Panc1 (cell line): Measurements from ENCODE around the gene SMCO3. TPM values are rescaled to one million over a fixed set of nuclear protein-coding genes. Genes with fewer than 3 reads are reported as not detected.

ENCODE experiments used
- ATAC-seq: fragments of 200-7000 bp; cut with Tn5 transposase; 2 replicates; pipeline ENCODE4 v1.9.1; 2020; ENCODE audit warnings: mild to moderate bottlenecking, moderate library complexity
- BruUV-seq: library from RNA; stranded (reverse); fragments of 400-500 nt; replicated peaks from 2 replicates; lab custom pipeline; 2021; lab: Mats Ljungman, UMichigan
- CTCF ChIA-PET: fragments of 300-600 bp; sonication (Branson Sonifier 250); formaldehyde crosslinking; loops from one replicate; lab custom pipeline; 2022; ENCODE audit warnings: antibody characterized with exemption; lab: Charles Lee
- POLR2A ChIA-PET: fragments of 300-600 bp; sonication (Branson Sonifier 250); formaldehyde crosslinking; loops from one replicate; lab custom pipeline; 2022; ENCODE audit warnings: antibody characterized with exemption; lab: Charles Lee
- DNase-seq: peaks from one replicate; pipeline ENCODE4 v3.0.0-alpha.2; 2010; ENCODE audit warnings: low read depth, low spot score
- H3K27ac ChIP-seq: 2 replicates; pipeline ENCODE4 v1.5.1; 2011; ENCODE audit warnings: mild to moderate bottlenecking, low read length, inconsistent platforms
- H3K27me3 ChIP-seq: fragments of 200-500 bp; sonication (Bioruptor generic); 2 replicates; pipeline ENCODE4 v1.6.0; 2014; ENCODE audit warnings: low read length, inconsistent platforms; ENCODE audit not compliant: control insufficient read depth, insufficient read depth
- H3K36me3 ChIP-seq: fragments of 200-500 bp; sonication (Bioruptor generic); 2 replicates; pipeline ENCODE4 v1.5.1; 2014; ENCODE audit warnings: inconsistent platforms, mild to moderate bottlenecking, low read length, moderate library complexity; ENCODE audit not compliant: control insufficient read depth, insufficient read depth
- H3K4me1 ChIP-seq: 2 replicates; pipeline ENCODE4 v1.5.1; 2011; ENCODE audit warnings: inconsistent platforms, mild to moderate bottlenecking, low read length, moderate library complexity; ENCODE audit not compliant: control insufficient read depth, insufficient read depth
- H3K4me3 ChIP-seq, 2 experiments: 2 replicates each; pipeline ENCODE4 v1.5.1; 2011 to 2012; ENCODE audit warnings: low read depth in 2 of 2, low read length in 2 of 2, mild to moderate bottlenecking in 2 of 2, inconsistent platforms in 1 of 2, moderate library complexity in 1 of 2
- H3K9me3 ChIP-seq: fragments of 200-500 bp; sonication (Bioruptor generic); 2 replicates; pipeline ENCODE4 v1.5.1; 2014; ENCODE audit warnings: low read depth, mild to moderate bottlenecking, inconsistent platforms, low read length, moderate library complexity; ENCODE audit not compliant: control insufficient read depth, insufficient read depth
- CTCF ChIP-seq: fragments of 450-650 bp; IDR thresholded peaks from 2 replicates; pipeline ENCODE4 v1.5.1; 2017; ENCODE audit warnings: mild to moderate bottlenecking
- POLR2AphosphoS5 ChIP-seq: IDR thresholded peaks from 2 replicates; pipeline ENCODE4 v1.6.1; 2012; ENCODE audit warnings: mild to moderate bottlenecking, low read depth, low read length, moderate library complexity
- REST ChIP-seq, 2 experiments: IDR thresholded peaks; 2 replicates each; pipeline ENCODE4 v1.6.1; 2011 to 2012; ENCODE audit warnings: low read depth in 2 of 2, control low read depth in 1 of 2, low read length in 1 of 2, mild to moderate bottlenecking in 1 of 2, moderate library complexity in 1 of 2; ENCODE audit not compliant: insufficient read depth in 1 of 2
- SIN3A ChIP-seq: IDR thresholded peaks from 2 replicates; pipeline ENCODE4 v1.6.1; 2012; ENCODE audit warnings: low read depth, mild to moderate bottlenecking, low read length, moderate library complexity, borderline replicate concordance; ENCODE audit not compliant: insufficient read depth
- TCF7L2 ChIP-seq: IDR thresholded peaks from 2 replicates; pipeline ENCODE4 v1.6.1; 2011; ENCODE audit warnings: mild to moderate bottlenecking, low read depth, low read length, inconsistent platforms
- in situ Hi-C: cut with HindIII; loops from 2 replicates; pipeline ENCODE4 v1.10.0; 2016; ENCODE audit warnings: low sequenced_read_pairs, low pct_unique_long_range_greater_than_20kb
- intact Hi-C: fragments of 100-400 bp; cut with micrococcal nuclease; formaldehyde crosslinking; loops from one replicate; pipeline ENCODE4 v1.10.0; 2022; ENCODE audit not compliant: unreplicated experiment
- total RNA-seq: library from RNA; stranded (reverse); gene quantifications from one replicate; pipeline ENCODE4 v1.2.1, GENCODE V29; 2021; ENCODE audit not compliant: unreplicated experiment

SMCO3 gene
- total RNA-seq, 1 experiment from 2014 or later = not detected

- Histone ChIP-seq H3K9me3 (no peaks in the 10 kb centered on the region), H3K27me3 (no peaks in the 10 kb centered on the region), H3K4me3 (peak overlapping the region; percentile 94 to 98), H3K4me1 (no peaks in the 10 kb centered on the region; the same call in 1 of the 2 replicates), H3K27ac (peak overlapping the region; percentile 91), H3K36me3 (peaks cover 30% of the 10 kb centered on the region)
- BruUV-seq = no TSS peak
- intact Hi-C loops = no loop called here
- TF ChIP-seq REST (IDR thresholded peaks at IDR 0.05; ENCODE audit: insufficient read depth in 1 of 2, low read depth in 2 of 2, low read length in 1 of 2) (no peak), SIN3A (no peak)
- ChIA-PET POLR2A (interaction anchor here (0.6 to 0.7 kb wide), 3 partner anchors 30 to 378 kb away, joined by 3 to 5 read pairs (median 3); no protein-coding TSS in a partner anchor), CTCF (interaction anchor here (0.6 kb wide), 1 partner anchor 193 kb away, joined by 3 read pairs; no protein-coding TSS in a partner anchor)
- no peak for DNase-seq
- no peak for ATAC-seq
- in situ Hi-C loops = no loop called here
Observed at GRCh38 chr12:14802721-14803010, 11.3 kb downstream of the SMCO3 start.

GRCh38 chr12:14802247-14802646 lies 11.7 kb downstream of the SMCO3 start:
- intact Hi-C loops = no loop called here
- ChIA-PET CTCF (interaction anchor here (0.6 kb wide), 1 partner anchor 194 kb away, joined by 3 read pairs; no protein-coding TSS in a partner anchor), POLR2A (interaction anchor here (0.6 to 0.7 kb wide), 3 partner anchors 30 to 379 kb away, joined by 3 to 5 read pairs (median 3); no protein-coding TSS in a partner anchor)
- ATAC-seq (no peak), DNase-seq (no peak)
- Histone ChIP-seq H3K9me3 (no peaks in the 10 kb centered on the region), H3K27ac (peak overlapping the region; percentile 91), H3K36me3 (peaks cover 30% of the 10 kb centered on the region), H3K27me3 (no peaks in the 10 kb centered on the region), H3K4me3 (peak overlapping the region; percentile 94 to 98), H3K4me1 (no peaks in the 10 kb centered on the region; the same call in 1 of the 2 replicates)
- in situ Hi-C loops = no loop called here
- no TSS peak for BruUV-seq
- TF ChIP-seq POLR2AphosphoS5 (no peak), TCF7L2 (no peak), SIN3A (no peak), REST (IDR thresholded peaks at IDR 0.05; ENCODE audit: insufficient read depth in 1 of 2, low read depth in 2 of 2, low read length in 1 of 2) (no peak), CTCF (no peak)
